IMR-90 (cell line): ENCODE results near the gene RC3H2. TPM values are rescaled to one million over a fixed set of nuclear protein-coding genes. Genes with fewer than 3 reads are reported as not detected.

Source experiments
- ATAC-seq: fragments of 200-7000 bp; cut with Tn5 transposase; 2 replicates; pipeline ENCODE4 v1.9.1; 2020; ENCODE audit warnings: low read depth, mild to moderate bottlenecking, moderate library complexity
- BruUV-seq: library from RNA; stranded (reverse); fragments of 400-500 nt; replicated peaks from 2 replicates; lab custom pipeline; 2021; lab: Mats Ljungman, UMichigan
- CTCF ChIA-PET: fragments of 300-600 bp; formaldehyde crosslinking; extraction: SDS; loops from one replicate; lab custom pipeline; 2021; ENCODE audit warnings: antibody characterized with exemption; lab: Yijun Ruan, JAX
- POLR2A ChIA-PET: fragments of 300-600 bp; sonication (Branson Sonifier 250); formaldehyde crosslinking; loops from one replicate; lab custom pipeline; 2022; ENCODE audit warnings: antibody characterized with exemption; ENCODE audit not compliant: unreplicated experiment; lab: Charles Lee
- DNase-seq: peaks from one replicate; pipeline ENCODE4 v3.0.0; 2013
- H2AFZ ChIP-seq: replicated peaks from 2 replicates; pipeline ENCODE3; 2013; ENCODE audit warnings: low read length, mild to moderate bottlenecking; ENCODE audit not compliant: poor library complexity
- H2AK5ac ChIP-seq: 2 replicates; pipeline ENCODE4 v1.6.1; 2013; ENCODE audit warnings: low read depth, low read length, inconsistent platforms
- H2AK9ac ChIP-seq: replicated peaks from 2 replicates; pipeline ENCODE3; 2013; ENCODE audit warnings: mild to moderate bottlenecking, low read depth, low read length, moderate library complexity; ENCODE audit not compliant: poor library complexity
- H2BK120ac ChIP-seq: 2 replicates; pipeline ENCODE4 v1.6.1; 2013; ENCODE audit warnings: low read depth, low read length, inconsistent platforms
- H2BK15ac ChIP-seq: 3 replicates; pipeline ENCODE4 v1.6.1; 2013; ENCODE audit warnings: low read depth, low read length, inconsistent platforms
- H2BK20ac ChIP-seq: 2 replicates; pipeline ENCODE4 v1.6.1; 2013; ENCODE audit warnings: low read depth, mild to moderate bottlenecking, inconsistent platforms, low read length, moderate library complexity
- H2BK5ac ChIP-seq: 2 replicates; pipeline ENCODE4 v1.6.1; 2013; ENCODE audit warnings: mild to moderate bottlenecking, low read depth, low read length, inconsistent platforms; ENCODE audit not compliant: poor library complexity, severe bottlenecking
- H3K14ac ChIP-seq: replicated peaks from 2 replicates; pipeline ENCODE4 v1.6.1; 2013; ENCODE audit warnings: low read depth, low read length, inconsistent platforms
- H3K18ac ChIP-seq: 2 replicates; pipeline ENCODE4 v1.6.1; 2013; ENCODE audit warnings: low read depth, low read length, control low read depth
- H3K23ac ChIP-seq: 2 replicates; pipeline ENCODE4 v1.6.1; 2013; ENCODE audit warnings: low read depth, low read length, inconsistent platforms
- H3K27ac ChIP-seq: 2 replicates; pipeline ENCODE4 v1.5.1; 2013; ENCODE audit warnings: mild to moderate bottlenecking, control low read depth, low read length; ENCODE audit not compliant: insufficient read depth
- H3K27me3 ChIP-seq: 2 replicates; pipeline ENCODE4 v1.6.1; 2013; ENCODE audit warnings: low read length; ENCODE audit not compliant: control insufficient read depth, insufficient read depth
- H3K36me3 ChIP-seq: 2 replicates; pipeline ENCODE4 v1.6.1; 2013; ENCODE audit warnings: low read length, mixed read lengths; ENCODE audit not compliant: control insufficient read depth, insufficient read depth
- H3K4ac ChIP-seq: 2 replicates; pipeline ENCODE4 v1.6.1; 2013; ENCODE audit warnings: low read depth, low read length, inconsistent platforms
- H3K4me1 ChIP-seq: 2 replicates; pipeline ENCODE4 v1.6.1; 2013; ENCODE audit warnings: low read length, mixed read lengths; ENCODE audit not compliant: control insufficient read depth, insufficient read depth
- H3K4me2 ChIP-seq: 2 replicates; pipeline ENCODE4 v1.6.1; 2013; ENCODE audit warnings: low read depth, mild to moderate bottlenecking, control low read depth, low read length, moderate library complexity
- H3K4me3 ChIP-seq: 2 replicates; pipeline ENCODE4 v1.5.1; 2013; ENCODE audit warnings: low read depth, mild to moderate bottlenecking, control low read depth, low read length, moderate library complexity; ENCODE audit not compliant: insufficient read depth
- H3K56ac ChIP-seq: 2 replicates; pipeline ENCODE4 v1.6.1; 2013; ENCODE audit warnings: low read length, inconsistent platforms; ENCODE audit not compliant: insufficient read depth; ENCODE audit errors: extremely low read depth
- H3K79me1 ChIP-seq, 2 experiments: 2 replicates each; pipeline ENCODE4 v1.6.1; 2013; ENCODE audit warnings: low read length in 2 of 2, inconsistent platforms in 1 of 2, low read depth in 1 of 2
- H3K9ac ChIP-seq: 2 replicates; pipeline ENCODE4 v1.6.1; 2013; ENCODE audit warnings: low read depth, low read length, control low read depth
- H3K9me1 ChIP-seq: 2 replicates; pipeline ENCODE4 v1.6.1; 2013; ENCODE audit warnings: low read length, inconsistent platforms; ENCODE audit not compliant: insufficient read depth
- H3K9me3 ChIP-seq: 2 replicates; pipeline ENCODE4 v1.6.1; 2013; ENCODE audit warnings: low read length; ENCODE audit not compliant: control insufficient read depth, insufficient read depth
- H4K20me1 ChIP-seq: 2 replicates; pipeline ENCODE4 v1.6.1; 2013; ENCODE audit warnings: low read length, inconsistent platforms; ENCODE audit not compliant: insufficient read depth
- H4K5ac ChIP-seq: 2 replicates; pipeline ENCODE4 v1.6.1; 2013; ENCODE audit warnings: mild to moderate bottlenecking, low read depth, low read length, control low read depth
- H4K8ac ChIP-seq, 2 experiments: 2 replicates each; pipeline ENCODE4 v1.6.1; 2013; ENCODE audit warnings: low read depth in 2 of 2, low read length in 2 of 2, control low read depth in 1 of 2, inconsistent platforms in 1 of 2
- H4K91ac ChIP-seq: 2 replicates; pipeline ENCODE4 v1.6.1; 2013; ENCODE audit warnings: low read depth, low read length, inconsistent platforms; ENCODE audit not compliant: insufficient read depth
- CTCF ChIP-seq: conservative IDR thresholded peaks from 2 replicates; pipeline ENCODE4 v1.5.1; 2012; ENCODE audit warnings: mild to moderate bottlenecking, low read depth, low read length, improper control_type of control experiment
- FOS ChIP-seq: fragments of 150-350 bp; IDR thresholded peaks from 2 replicates; pipeline ENCODE4 v1.6.1; 2016; ENCODE audit warnings: low read depth, low read length
- NFE2L2 ChIP-seq: fragments of 150-350 bp; IDR thresholded peaks from 2 replicates; pipeline ENCODE4 v1.6.1; 2016; ENCODE audit warnings: low read depth, mild to moderate bottlenecking, low read length
- RAD21 ChIP-seq: IDR thresholded peaks from 2 replicates; pipeline ENCODE4 v1.6.1; 2012; ENCODE audit warnings: low read length, improper control_type of control experiment
- SMC3 ChIP-seq: fragments of 150-350 bp; IDR thresholded peaks from 2 replicates; pipeline ENCODE4 v1.6.1; 2016; ENCODE audit warnings: low read depth, mild to moderate bottlenecking, antibody characterized with exemption, low read length, moderate library complexity
- USF2 ChIP-seq: fragments of 150-350 bp; IDR thresholded peaks from 2 replicates; pipeline ENCODE4 v1.6.1; 2017; ENCODE audit warnings: mild to moderate bottlenecking, antibody characterized with exemption, low read length, low read depth
- WGBS, 2 experiments: methylation state at CpG; one replicate each; pipeline versions ENCODE4 v1.1.5 to v1.1.7; 2013; ENCODE audit warnings: missing lambda C conversion rate in 2 of 2; ENCODE audit not compliant: insufficient read length in 1 of 2; ENCODE audit errors: extremely low coverage in 2 of 2; 5-methylcytosine and 5-hydroxymethylcytosine counted together
- dilution Hi-C: fragments of 300-500 bp; cut with HindIII; formaldehyde crosslinking; loops from one replicate; pipeline ENCODE4 v1.14.3; 2018; ENCODE audit warnings: low sequenced_read_pairs; ENCODE audit not compliant: unreplicated experiment
- in situ Hi-C: fragments of 300-500 bp; cut with MboI; formaldehyde crosslinking; loops from 3 replicates; pipeline ENCODE4 v1.14.3; 2019; ENCODE audit warnings: low sequenced_read_pairs, inconsistent platforms, mixed read lengths
- intact Hi-C: fragments of 100-400 bp; cut with micrococcal nuclease; formaldehyde crosslinking; loops from 2 replicates; pipeline ENCODE4 v1.10.0; 2022
- polyA plus RNA-seq, 3 experiments: library from polyadenylated mRNA; depleted of rRNA; stranded (reverse); fragments of >200 nt; gene quantifications; 2 replicates each; pipeline ENCODE4 v1.2.3, GENCODE V29; 2012; ENCODE audit warnings: low replicate concordance in 1 of 3
- total RNA-seq: library from RNA; depleted of rRNA; stranded (reverse); fragments of >200 nt; gene quantifications from 2 replicates; pipeline ENCODE4 v1.2.3, GENCODE V29; 2012

Gene RC3H2
- total and polyA plus RNA-seq, 2 of the 4 experiments (the other 2 are of a cell fraction): 14.7 to 58.4 TPM

GRCh38 chr9:122918310-122918709 lies 13.2 kb upstream of the RC3H2 start:
- Histone ChIP-seq H3K18ac (no peak overlapping the region), H4K8ac (no peak overlapping the region), H2BK20ac (no peak overlapping the region), H2AK9ac (no peak overlapping the region), H2BK5ac (no peak overlapping the region), H3K27ac (no peak overlapping the region), H3K27me3 (no peaks in the 10 kb centered on the region), H4K5ac (no peak overlapping the region), H2BK15ac (no peak overlapping the region), H4K91ac (no peak overlapping the region), H3K79me1 (peaks cover 26 to 28% of the 10 kb centered on the region in 2 experiments), H3K9ac (no peak overlapping the region), H3K9me1 (peaks cover 3% of the 10 kb centered on the region; the same call in 1 of the 2 replicates), H3K4me3 (no peak overlapping the region), H3K23ac (no peak overlapping the region), H2BK120ac (no peak overlapping the region), H3K14ac (no peak overlapping the region), H3K4me1 (no peaks in the 10 kb centered on the region; the same call in 1 of the 2 replicates), H3K56ac (no peak overlapping the region), H3K9me3 (no peaks in the 10 kb centered on the region), H4K20me1 (no peaks in the 10 kb centered on the region), H2AK5ac (no peak overlapping the region), H3K36me3 (peaks cover 14% of the 10 kb centered on the region), H3K4ac (no peak overlapping the region), H2AFZ (no peak overlapping the region), H3K4me2 (no peak overlapping the region)
- WGBS, 2 experiments: 100% methylated on average over 1 of the region's 2 CpGs; no CpG with 5 or more reads in 1 of the 2 experiments
- no peak for ATAC-seq
- dilution Hi-C loops: no loop called here
- no peak for TF ChIP-seq RAD21
- TF ChIP-seq NFE2L2: no peak
- no peak for TF ChIP-seq FOS
- no peak for TF ChIP-seq SMC3
- TF ChIP-seq USF2: no peak
- no peak for TF ChIP-seq CTCF
- intact Hi-C loops: no loop called here
- ChIA-PET CTCF (no interaction called here), POLR2A (no interaction called here)
- DNase-seq: no peak
- no TSS peak for BruUV-seq
- in situ Hi-C loops: no loop called here
